Measurements from ENCODE around the gene ELFN2.

GRCh38 chr22:37328017-37328416, 99.3 kb downstream of the ELFN2 start:
- TF ChIP-seq, protein P1, sequence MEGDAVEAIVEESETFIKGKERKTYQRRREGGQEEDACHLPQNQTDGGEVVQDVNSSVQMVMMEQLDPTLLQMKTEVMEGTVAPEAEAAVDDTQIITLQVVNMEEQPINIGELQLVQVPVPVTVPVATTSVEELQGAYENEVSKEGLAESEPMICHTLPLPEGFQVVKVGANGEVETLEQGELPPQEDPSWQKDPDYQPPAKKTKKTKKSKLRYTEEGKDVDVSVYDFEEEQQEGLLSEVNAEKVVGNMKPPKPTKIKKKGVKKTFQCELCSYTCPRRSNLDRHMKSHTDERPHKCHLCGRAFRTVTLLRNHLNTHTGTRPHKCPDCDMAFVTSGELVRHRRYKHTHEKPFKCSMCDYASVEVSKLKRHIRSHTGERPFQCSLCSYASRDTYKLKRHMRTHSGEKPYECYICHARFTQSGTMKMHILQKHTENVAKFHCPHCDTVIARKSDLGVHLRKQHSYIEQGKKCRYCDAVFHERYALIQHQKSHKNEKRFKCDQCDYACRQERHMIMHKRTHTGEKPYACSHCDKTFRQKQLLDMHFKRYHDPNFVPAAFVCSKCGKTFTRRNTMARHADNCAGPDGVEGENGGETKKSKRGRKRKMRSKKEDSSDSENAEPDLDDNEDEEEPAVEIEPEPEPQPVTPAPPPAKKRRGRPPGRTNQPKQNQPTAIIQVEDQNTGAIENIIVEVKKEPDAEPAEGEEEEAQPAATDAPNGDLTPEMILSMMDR (conservative IDR thresholded peaks at IDR 0.05 in 1 of 2, IDR thresholded peaks at IDR 0.05 in 1 of 2; ENCODE audit: extremely low read depth in 1 of 2, insufficient read depth in 1 of 2, low read depth in 1 of 2, low read length in 2 of 2) = no peak
- no peak for TF ChIP-seq EZH2 (IDR thresholded peaks at IDR 0.05; ENCODE audit: borderline replicate concordance, low read length)
